MM.1S (cell line): ENCODE measurements around the gene UBASH3A.

Experiments used
- EZH2phosphoT487 ChIP-seq: fragments of 300-600 bp; sonication (generic); IDR thresholded peaks from 2 replicates; pipeline ENCODE4 v1.6.1; 2018; ENCODE audit warnings: antibody characterized with exemption, low read length
- TF ChIP-seq, protein P1 (sequence below): fragments of 300-600 bp; sonication (generic); IDR thresholded peaks from 2 replicates; pipeline ENCODE4 v1.5.1; 2016; ENCODE audit warnings: antibody characterized with exemption, low read length, mixed read lengths

- no peak for TF ChIP-seq EZH2phosphoT487
- TF ChIP-seq, protein P1, sequence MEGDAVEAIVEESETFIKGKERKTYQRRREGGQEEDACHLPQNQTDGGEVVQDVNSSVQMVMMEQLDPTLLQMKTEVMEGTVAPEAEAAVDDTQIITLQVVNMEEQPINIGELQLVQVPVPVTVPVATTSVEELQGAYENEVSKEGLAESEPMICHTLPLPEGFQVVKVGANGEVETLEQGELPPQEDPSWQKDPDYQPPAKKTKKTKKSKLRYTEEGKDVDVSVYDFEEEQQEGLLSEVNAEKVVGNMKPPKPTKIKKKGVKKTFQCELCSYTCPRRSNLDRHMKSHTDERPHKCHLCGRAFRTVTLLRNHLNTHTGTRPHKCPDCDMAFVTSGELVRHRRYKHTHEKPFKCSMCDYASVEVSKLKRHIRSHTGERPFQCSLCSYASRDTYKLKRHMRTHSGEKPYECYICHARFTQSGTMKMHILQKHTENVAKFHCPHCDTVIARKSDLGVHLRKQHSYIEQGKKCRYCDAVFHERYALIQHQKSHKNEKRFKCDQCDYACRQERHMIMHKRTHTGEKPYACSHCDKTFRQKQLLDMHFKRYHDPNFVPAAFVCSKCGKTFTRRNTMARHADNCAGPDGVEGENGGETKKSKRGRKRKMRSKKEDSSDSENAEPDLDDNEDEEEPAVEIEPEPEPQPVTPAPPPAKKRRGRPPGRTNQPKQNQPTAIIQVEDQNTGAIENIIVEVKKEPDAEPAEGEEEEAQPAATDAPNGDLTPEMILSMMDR = no peak
Observed at GRCh38 chr21:42463861-42464515, 60.3 kb downstream of the UBASH3A start.
